Measurements from ENCODE around the gene RNF112. TPM values are rescaled to one million over a fixed set of nuclear protein-coding genes. Genes with fewer than 3 reads are reported as not detected.

The RNF112 gene
- total RNA-seq, 1 experiment from 2014 or later, result 0.18 TPM

DNA sequence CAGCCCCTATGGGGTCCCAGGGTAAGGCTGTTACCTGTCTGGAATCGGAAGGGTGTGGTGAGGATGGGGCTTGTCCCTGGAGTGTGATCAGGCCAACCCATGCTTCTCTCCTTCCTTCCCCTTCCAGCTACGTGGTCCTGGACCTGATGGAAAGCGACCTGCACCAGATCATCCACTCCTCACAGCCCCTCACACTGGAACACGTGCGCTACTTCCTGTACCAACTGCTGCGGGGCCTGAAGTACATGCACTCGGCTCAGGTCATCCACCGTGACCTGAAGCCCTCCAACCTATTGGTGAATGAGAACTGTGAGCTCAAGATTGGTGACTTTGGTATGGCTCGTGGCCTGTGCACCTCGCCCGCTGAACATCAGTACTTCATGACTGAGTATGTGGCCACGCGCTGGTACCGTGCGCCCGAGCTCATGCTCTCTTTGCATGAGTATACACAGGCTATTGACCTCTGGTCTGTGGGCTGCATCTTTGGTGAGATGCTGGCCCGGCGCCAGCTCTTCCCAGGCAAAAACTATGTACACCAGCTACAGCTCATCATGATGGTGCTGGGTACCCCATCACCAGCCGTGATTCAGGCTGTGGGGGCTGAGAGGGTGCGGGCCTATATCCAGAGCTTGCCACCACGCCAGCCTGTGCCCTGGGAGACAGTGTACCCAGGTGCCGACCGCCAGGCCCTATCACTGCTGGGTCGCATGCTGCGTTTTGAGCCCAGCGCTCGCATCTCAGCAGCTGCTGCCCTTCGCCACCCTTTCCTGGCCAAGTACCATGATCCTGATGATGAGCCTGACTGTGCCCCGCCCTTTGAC lies 30.3 kb upstream of the RNF112 start:
- Histone ChIP-seq H3K79me2 (ENCODE audit: low read length) (peaks cover 37% of the 10 kb centered on the region), H3K9me2 (replicated peaks; ENCODE audit: low read length) (no peaks in the 10 kb centered on the region), H3K27me3 (ENCODE audit: low read length) (no peaks in the 10 kb centered on the region), H4K20me1 (ENCODE audit: low read length) (no peaks in the 10 kb centered on the region), H3K27ac (ENCODE audit: low read length) (no peak overlapping the region), H3K9me3 (ENCODE audit: low read length) (no peaks in the 10 kb centered on the region), H3K4me1 (ENCODE audit: insufficient read depth, low read length) (peaks cover 15% of the 10 kb centered on the region), H2AFZ (ENCODE audit: low read length) (no peak overlapping the region), H3F3A (ENCODE audit: low read length, unreplicated experiment) (no peaks in the 10 kb centered on the region), H3K4me3 (ENCODE audit: low read length) (no peak overlapping the region), H3K9ac (ENCODE audit: low read length) (no peak overlapping the region), H3K4me2 (ENCODE audit: low read length) (no peak overlapping the region), H3K36me3 (ENCODE audit: low read depth, low read length) (peaks cover 30% of the 10 kb centered on the region)
- no peak for ATAC-seq
- intact Hi-C loops (cut with micrococcal nuclease), result no loop called here
- DNase-seq, result no peak
- TF ChIP-seq CTCF (conservative IDR thresholded peaks at IDR 0.05; ENCODE audit: low read depth, low read length), result no peak
- no peak for TF ChIP-seq EZH2phosphoT487 (IDR thresholded peaks at IDR 0.05; ENCODE audit: borderline replicate concordance, low read length)
- no peak for TF ChIP-seq EZH2 (IDR thresholded peaks at IDR 0.05; ENCODE audit: low read length, unreplicated experiment)
- ChIA-PET CTCF (no interaction called here), POLR2A (ENCODE audit: unreplicated experiment) (no interaction called here)
- no TSS peak for BruUV-seq (replicated peaks)

DNA sequence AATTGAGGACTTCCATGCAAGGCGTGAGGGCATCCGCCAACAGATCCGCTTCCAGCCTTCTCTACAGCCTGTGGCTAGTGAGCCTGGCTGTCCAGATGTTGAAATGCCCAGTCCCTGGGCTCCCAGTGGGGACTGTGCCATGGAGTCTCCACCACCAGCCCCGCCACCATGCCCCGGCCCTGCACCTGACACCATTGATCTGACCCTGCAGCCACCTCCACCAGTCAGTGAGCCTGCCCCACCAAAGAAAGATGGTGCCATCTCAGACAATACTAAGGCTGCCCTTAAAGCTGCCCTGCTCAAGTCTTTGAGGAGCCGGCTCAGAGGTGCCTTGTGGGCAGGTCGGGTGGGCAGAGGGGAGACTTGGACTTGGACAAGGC lies 29.7 kb upstream of the RNF112 start:
- no peak overlapping the region for H3K4me2 ChIP-seq (ENCODE audit: low read length)
- no peak overlapping the region for H3K27ac ChIP-seq (ENCODE audit: low read length)
- no peaks in the 10 kb centered on the region for H3F3A ChIP-seq (ENCODE audit: low read length, unreplicated experiment)
- no peaks in the 10 kb centered on the region for H3K9me2 ChIP-seq (replicated peaks; ENCODE audit: low read length)
- TF ChIP-seq EZH2 (IDR thresholded peaks at IDR 0.05; ENCODE audit: low read length, unreplicated experiment) (no peak), CTCF (conservative IDR thresholded peaks at IDR 0.05; ENCODE audit: low read depth, low read length) (no peak), EZH2phosphoT487 (IDR thresholded peaks at IDR 0.05; ENCODE audit: borderline replicate concordance, low read length) (no peak)
- peaks cover 20% of the 10 kb centered on the region for H3K4me1 ChIP-seq (ENCODE audit: insufficient read depth, low read length)
- ChIA-PET POLR2A (ENCODE audit: unreplicated experiment) (no interaction called here), CTCF (no interaction called here)
- H3K27me3 ChIP-seq (ENCODE audit: low read length), result no peaks in the 10 kb centered on the region
- H3K36me3 ChIP-seq (ENCODE audit: low read depth, low read length), result peaks cover 30% of the 10 kb centered on the region
- BruUV-seq (replicated peaks), result no TSS peak
- H4K20me1 ChIP-seq (ENCODE audit: low read length), result no peaks in the 10 kb centered on the region
- no peak for ATAC-seq
- DNase-seq, result no peak
- H2AFZ ChIP-seq (ENCODE audit: low read length), result no peak overlapping the region
- intact Hi-C loops (cut with micrococcal nuclease), result no loop called here
- peaks cover 30% of the 10 kb centered on the region for H3K79me2 ChIP-seq (ENCODE audit: low read length)
- H3K9me3 ChIP-seq (ENCODE audit: low read length), result no peaks in the 10 kb centered on the region
- H3K9ac ChIP-seq (ENCODE audit: low read length), result no peak overlapping the region
- H3K4me3 ChIP-seq (ENCODE audit: low read length), result no peak overlapping the region

DNA sequence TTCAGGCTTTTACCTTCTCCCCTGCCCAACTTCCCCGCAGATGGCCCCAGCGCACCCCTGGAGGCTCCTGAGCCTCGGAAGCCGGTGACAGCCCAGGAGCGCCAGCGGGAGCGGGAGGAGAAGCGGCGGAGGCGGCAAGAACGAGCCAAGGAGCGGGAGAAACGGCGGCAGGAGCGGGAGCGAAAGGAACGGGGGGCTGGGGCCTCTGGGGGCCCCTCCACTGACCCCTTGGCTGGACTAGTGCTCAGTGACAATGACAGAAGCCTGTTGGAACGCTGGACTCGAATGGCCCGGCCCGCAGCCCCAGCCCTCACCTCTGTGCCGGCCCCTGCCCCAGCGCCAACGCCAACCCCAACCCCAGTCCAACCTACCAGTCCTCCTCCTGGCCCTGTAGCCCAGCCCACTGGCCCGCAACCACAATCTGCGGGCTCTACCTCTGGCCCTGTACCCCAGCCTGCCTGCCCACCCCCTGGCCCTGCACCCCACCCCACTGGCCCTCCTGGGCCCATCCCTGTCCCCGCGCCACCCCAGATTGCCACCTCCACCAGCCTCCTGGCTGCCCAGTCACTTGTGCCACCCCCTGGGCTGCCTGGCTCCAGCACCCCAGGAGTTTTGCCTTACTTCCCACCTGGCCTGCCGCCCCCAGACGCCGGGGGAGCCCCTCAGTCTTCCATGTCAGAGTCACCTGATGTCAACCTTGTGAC lies 29.1 kb upstream of the RNF112 start:
- H3K79me2 ChIP-seq (ENCODE audit: low read length), result peaks cover 30% of the 10 kb centered on the region
- ChIA-PET POLR2A (ENCODE audit: unreplicated experiment) (no interaction called here), CTCF (no interaction called here)
- peaks cover 30% of the 10 kb centered on the region for H3K36me3 ChIP-seq (ENCODE audit: low read depth, low read length)
- intact Hi-C loops (cut with micrococcal nuclease), result no loop called here
- BruUV-seq (replicated peaks), result no TSS peak
- no peak overlapping the region for H3K27ac ChIP-seq (ENCODE audit: low read length)
- H3K27me3 ChIP-seq (ENCODE audit: low read length), result no peaks in the 10 kb centered on the region
- H3K9me3 ChIP-seq (ENCODE audit: low read length), result no peaks in the 10 kb centered on the region
- no peak overlapping the region for H2AFZ ChIP-seq (ENCODE audit: low read length)
- no peaks in the 10 kb centered on the region for H4K20me1 ChIP-seq (ENCODE audit: low read length)
- ATAC-seq (no peak), DNase-seq (no peak)
- H3K4me2 ChIP-seq (ENCODE audit: low read length), result no peak overlapping the region
- H3K4me1 ChIP-seq (ENCODE audit: insufficient read depth, low read length), result peaks cover 22% of the 10 kb centered on the region
- no peak overlapping the region for H3K9ac ChIP-seq (ENCODE audit: low read length)
- no peaks in the 10 kb centered on the region for H3F3A ChIP-seq (ENCODE audit: low read length, unreplicated experiment)
- H3K9me2 ChIP-seq (replicated peaks; ENCODE audit: low read length), result no peaks in the 10 kb centered on the region
- no peak overlapping the region for H3K4me3 ChIP-seq (ENCODE audit: low read length)
- TF ChIP-seq CTCF (conservative IDR thresholded peaks at IDR 0.05; ENCODE audit: low read depth, low read length), result no peak
- TF ChIP-seq EZH2phosphoT487 (IDR thresholded peaks at IDR 0.05; ENCODE audit: borderline replicate concordance, low read length), result no peak
- no peak for TF ChIP-seq EZH2 (IDR thresholded peaks at IDR 0.05; ENCODE audit: low read length, unreplicated experiment)
